ENCODE measurements around the gene ZC3HAV1L. TPM values are rescaled to one million over a fixed set of nuclear protein-coding genes. Genes with fewer than 3 reads are reported as not detected.
"Not testable (repeated sequence)": the region's sequence is repeated elsewhere in the genome, so short reads cannot be mapped to it uniquely, and the experiment has no call there.

The ZC3HAV1L gene
- total RNA-seq, 4 donors from 2014 or later: 7.3 to 12.4 (median 10.2) TPM

DNA sequence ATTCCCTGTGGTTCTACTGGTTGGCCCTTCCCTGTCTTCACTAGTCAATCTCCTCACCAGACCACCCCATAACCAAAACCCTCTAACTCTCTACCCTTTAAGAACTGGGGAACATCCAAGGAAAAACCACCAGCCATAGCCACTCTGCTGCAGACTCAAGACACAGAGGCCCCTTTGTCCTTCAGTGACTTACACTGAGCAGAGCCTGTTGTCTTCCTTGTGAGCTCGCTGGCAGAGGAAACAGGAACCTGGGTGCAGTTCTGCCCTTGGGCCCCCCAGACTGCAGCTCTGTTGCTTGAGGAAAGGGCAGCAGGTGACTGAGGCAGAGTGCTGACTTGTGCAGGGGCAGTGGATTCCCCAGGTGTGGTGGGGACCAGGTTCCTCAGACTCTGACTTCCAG is 43.1 kb upstream of the ZC3HAV1L start:
- H3K36me3 ChIP-seq: peaks cover 0 to 91% of the 10 kb centered on the region in 2 donors
- whole genome bisulfite sequencing, 2 donors (ENCODE audit: low coverage in 1 of 2): no CpG with 5 or more reads among the region's 1 CpG
- no peaks in the 10 kb centered on the region for H3K27me3 ChIP-seq
- TF ChIP-seq POLR2AphosphoS5 (IDR thresholded peaks at IDR 0.05) (no peak), POLR2A (IDR thresholded peaks at IDR 0.05) (no peak), EP300 (IDR thresholded peaks at IDR 0.05) (no peak)
- TF ChIP-seq, protein P1, sequence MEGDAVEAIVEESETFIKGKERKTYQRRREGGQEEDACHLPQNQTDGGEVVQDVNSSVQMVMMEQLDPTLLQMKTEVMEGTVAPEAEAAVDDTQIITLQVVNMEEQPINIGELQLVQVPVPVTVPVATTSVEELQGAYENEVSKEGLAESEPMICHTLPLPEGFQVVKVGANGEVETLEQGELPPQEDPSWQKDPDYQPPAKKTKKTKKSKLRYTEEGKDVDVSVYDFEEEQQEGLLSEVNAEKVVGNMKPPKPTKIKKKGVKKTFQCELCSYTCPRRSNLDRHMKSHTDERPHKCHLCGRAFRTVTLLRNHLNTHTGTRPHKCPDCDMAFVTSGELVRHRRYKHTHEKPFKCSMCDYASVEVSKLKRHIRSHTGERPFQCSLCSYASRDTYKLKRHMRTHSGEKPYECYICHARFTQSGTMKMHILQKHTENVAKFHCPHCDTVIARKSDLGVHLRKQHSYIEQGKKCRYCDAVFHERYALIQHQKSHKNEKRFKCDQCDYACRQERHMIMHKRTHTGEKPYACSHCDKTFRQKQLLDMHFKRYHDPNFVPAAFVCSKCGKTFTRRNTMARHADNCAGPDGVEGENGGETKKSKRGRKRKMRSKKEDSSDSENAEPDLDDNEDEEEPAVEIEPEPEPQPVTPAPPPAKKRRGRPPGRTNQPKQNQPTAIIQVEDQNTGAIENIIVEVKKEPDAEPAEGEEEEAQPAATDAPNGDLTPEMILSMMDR (IDR thresholded peaks at IDR 0.05): no peak
- no peak for ATAC-seq
- H3K27ac ChIP-seq: no peak overlapping the region
- peaks cover 0 to 8% (median 0%) of the 10 kb centered on the region in 3 donors for H3K4me1 ChIP-seq
- H3K9me3 ChIP-seq: no peaks in the 10 kb centered on the region
- H3K4me3 ChIP-seq: no peak overlapping the region

DNA sequence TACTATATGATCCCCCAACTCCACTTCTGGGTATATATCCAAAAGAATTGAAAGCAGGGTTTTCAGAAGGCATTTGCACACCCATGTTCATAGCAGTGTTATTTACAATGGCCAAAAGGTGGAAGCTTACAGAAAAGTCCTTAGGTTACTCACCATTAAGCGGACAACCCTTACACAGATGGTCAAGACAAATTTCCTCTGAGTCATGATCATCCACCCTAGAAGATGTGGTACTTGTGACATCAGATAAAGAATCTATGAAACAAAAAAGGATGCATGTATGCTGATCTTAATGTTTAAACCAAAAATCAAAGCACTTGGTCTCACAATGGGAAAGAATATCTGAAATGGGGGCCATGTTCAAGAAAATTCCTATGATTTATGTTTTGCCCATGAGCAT is 42.6 kb upstream of the ZC3HAV1L start:
- H3K4me1 ChIP-seq: peaks cover 0 to 8% (median 0%) of the 10 kb centered on the region in 3 donors
- H3K36me3 ChIP-seq: peaks cover 0 to 91% of the 10 kb centered on the region in 2 donors
- ATAC-seq: no peak
- no peaks in the 10 kb centered on the region for H3K27me3 ChIP-seq
- TF ChIP-seq, protein P1 (IDR thresholded peaks at IDR 0.05): no peak
- TF ChIP-seq EP300 (IDR thresholded peaks at IDR 0.05) (no peak), POLR2A (IDR thresholded peaks at IDR 0.05) (no peak)
- 91 to 100% methylated on average over 1 of the region's 1 CpG for WGBS, 2 donors (ENCODE audit: low coverage in 1 of 2)
- H3K4me3 ChIP-seq: no peak overlapping the region
- H3K27ac ChIP-seq: no peak overlapping the region
- H3K9me3 ChIP-seq: no peaks in the 10 kb centered on the region

DNA sequence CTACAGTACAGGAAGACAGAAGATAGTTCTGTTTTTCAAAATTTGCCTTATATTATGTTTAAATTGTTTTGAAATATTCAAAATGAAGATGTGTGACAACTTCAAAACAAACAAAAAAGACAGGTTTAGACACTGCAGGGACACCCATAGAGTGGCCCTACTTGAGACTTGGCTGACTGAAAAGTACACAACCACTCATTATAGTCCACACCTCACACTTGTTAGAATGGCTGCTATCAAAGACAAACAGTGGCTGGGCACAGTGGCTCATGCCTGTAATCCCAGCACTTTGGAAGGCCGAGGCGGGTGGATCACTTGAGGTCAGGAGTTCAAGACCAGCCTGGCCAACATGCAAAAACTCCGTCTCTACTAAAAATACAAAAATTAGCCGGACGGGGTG is 41.9 kb upstream of the ZC3HAV1L start:
- peaks cover 0 to 91% of the 10 kb centered on the region in 2 donors for H3K36me3 ChIP-seq
- not testable (repeated sequence) for H3K9me3 ChIP-seq, H3K4me3 ChIP-seq, H3K27me3 ChIP-seq, H3K4me1 ChIP-seq, H3K27ac ChIP-seq, ATAC-seq
- 63 to 92% methylated on average over 2 of the region's 5 CpGs for WGBS, 2 donors (ENCODE audit: low coverage in 1 of 2)

DNA sequence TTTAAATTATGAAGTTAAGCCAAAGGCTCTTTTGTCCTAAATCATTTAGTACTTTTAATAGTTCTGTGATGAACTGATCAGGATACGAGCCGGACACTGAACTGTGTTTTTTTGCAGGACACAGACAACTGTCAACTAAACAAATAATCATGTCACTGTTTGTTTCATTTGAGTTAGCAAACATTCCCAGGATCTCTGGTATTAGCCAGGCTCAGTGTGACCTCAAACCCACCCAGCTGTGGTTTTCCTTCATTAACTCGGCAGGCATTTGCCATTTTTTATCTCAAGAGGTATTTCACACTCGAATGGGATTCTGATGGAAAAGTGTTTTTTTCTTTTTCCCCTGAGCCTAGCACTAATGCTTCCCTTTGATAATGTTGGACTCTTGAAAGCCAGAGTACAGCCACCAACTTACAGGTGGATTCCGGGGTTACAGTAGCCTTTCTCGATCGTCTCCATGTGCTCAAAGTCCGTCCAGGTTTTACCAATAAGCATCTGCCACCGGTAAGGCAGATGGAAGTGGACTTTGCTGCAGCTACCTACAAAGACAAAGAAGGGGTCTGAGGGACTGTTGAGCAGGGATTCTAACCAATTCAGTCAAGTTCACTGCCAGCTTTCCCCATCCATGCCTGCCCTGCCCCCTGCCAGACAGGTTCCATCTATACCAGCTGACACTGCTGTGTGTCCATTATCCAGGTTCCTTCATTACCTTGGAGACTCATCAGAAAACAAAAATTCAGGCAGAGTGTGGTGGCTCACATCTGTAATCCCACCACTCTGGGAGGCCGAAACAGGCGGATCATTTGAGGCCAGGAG is 40.2 kb upstream of the ZC3HAV1L start:
- ATAC-seq: no peak
- Histone ChIP-seq H3K27me3 (no peaks in the 10 kb centered on the region), H3K36me3 (peaks cover 0 to 91% of the 10 kb centered on the region in 2 donors), H3K9me3 (no peaks in the 10 kb centered on the region), H3K27ac (no peak overlapping the region), H3K4me3 (no peak overlapping the region), H3K4me1 (peaks cover 0 to 5% (median 0%) of the 10 kb centered on the region in 3 donors)
- TF ChIP-seq, protein P1 (IDR thresholded peaks at IDR 0.05): no peak
- whole genome bisulfite sequencing, 2 donors (ENCODE audit: low coverage in 1 of 2): 84 to 88% methylated on average over 4 to 9 of the region's 11 CpGs

DNA sequence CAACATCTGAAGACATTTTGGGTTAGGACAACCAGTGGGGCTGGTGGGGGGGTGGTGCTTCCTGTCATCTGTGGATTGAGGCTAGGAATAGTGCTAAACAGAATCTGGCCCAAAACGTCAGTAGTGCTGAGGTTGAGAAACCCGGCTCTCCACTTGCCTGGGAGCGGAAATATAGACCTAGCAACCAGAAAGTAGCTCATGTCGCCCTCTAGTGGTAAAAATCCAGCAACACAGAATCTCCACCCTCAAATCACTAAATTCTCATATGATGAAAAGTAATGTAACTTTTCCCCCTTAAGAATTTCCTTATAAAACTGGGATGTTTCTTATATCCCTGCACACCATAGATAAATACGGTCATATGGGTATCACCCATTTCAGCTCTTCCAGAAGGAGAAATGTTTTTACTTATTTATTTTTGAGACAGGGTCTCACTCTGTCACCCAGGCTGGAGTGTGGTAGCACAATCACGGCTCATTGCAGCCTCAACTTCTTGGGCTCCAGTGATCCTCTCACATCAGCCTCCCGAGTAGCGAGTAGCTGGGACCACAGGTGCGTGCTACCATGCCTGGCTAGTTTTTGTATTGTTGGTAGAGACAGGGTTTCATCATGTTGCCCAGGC is 39.3 kb upstream of the ZC3HAV1L start:
- peaks cover 0 to 91% of the 10 kb centered on the region in 2 donors for H3K36me3 ChIP-seq
- H3K9me3 ChIP-seq: no peaks in the 10 kb centered on the region
- peak; percentile 93 for ATAC-seq

More for the DNA sequence above, 39.3 kb upstream of the ZC3HAV1L start:
- Histone ChIP-seq H3K27ac (peak overlapping the region in 2 of 4 donors; percentile 27 to 35), H3K27me3 (no peaks in the 10 kb centered on the region), H3K4me1 (no peaks in the 10 kb centered on the region), H3K4me3 (no peak overlapping the region)
- WGBS, 2 donors (ENCODE audit: low coverage in 1 of 2): 0 to 3% methylated on average over 5 of the region's 9 CpGs
- TF ChIP-seq, protein P1 (IDR thresholded peaks at IDR 0.05): peak; percentile 72 to 82 (median 81)
- no peak for TF ChIP-seq POLR2A (IDR thresholded peaks at IDR 0.05)
